Measurements from ENCODE around the gene TUBGCP5.
"Not testable (repeated sequence)": the region's sequence is repeated elsewhere in the genome, so short reads cannot be mapped to it uniquely, and the experiment has no call there.

DNA sequence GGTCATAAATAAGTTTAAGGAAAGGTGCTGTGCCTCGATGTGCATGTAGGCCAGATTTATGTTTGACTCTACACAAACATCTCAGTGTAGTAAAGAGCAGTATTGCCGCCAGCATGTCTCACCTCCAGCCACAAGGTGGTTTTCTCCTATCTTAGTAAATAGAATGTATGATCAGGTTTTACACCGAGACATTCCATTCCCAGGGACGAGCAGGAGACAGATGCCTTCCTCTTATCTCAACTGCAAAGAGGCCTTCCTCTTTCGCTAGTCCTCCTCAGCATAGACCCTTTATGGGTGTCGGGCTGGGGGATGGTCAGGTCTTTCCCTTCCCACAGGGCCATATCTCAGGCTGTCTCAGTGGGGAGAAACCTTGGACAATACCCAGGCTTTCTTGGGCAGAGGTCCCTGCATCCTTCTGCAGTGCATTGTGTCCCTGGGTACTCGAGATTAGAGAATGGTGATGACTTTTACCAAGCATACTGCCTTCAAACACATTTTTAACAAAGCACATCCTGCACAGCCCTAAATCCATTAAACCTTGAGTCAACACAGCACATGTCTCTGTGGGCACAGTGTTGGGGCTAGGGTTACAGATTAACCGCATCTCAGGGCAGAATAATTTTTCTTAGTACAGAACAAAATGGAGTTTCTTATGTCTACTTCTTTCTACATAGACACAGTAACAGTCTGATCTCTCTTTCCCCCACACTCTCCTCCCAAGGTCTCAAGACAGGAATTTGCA lies 42.8 kb upstream of the TUBGCP5 start:
- TF ChIP-seq TCF7L2, POLR2AphosphoS5 (IDR thresholded peaks at IDR 0.05; ENCODE audit: low read depth, low read length): not testable (repeated sequence)
- TF ChIP-seq, protein P1, sequence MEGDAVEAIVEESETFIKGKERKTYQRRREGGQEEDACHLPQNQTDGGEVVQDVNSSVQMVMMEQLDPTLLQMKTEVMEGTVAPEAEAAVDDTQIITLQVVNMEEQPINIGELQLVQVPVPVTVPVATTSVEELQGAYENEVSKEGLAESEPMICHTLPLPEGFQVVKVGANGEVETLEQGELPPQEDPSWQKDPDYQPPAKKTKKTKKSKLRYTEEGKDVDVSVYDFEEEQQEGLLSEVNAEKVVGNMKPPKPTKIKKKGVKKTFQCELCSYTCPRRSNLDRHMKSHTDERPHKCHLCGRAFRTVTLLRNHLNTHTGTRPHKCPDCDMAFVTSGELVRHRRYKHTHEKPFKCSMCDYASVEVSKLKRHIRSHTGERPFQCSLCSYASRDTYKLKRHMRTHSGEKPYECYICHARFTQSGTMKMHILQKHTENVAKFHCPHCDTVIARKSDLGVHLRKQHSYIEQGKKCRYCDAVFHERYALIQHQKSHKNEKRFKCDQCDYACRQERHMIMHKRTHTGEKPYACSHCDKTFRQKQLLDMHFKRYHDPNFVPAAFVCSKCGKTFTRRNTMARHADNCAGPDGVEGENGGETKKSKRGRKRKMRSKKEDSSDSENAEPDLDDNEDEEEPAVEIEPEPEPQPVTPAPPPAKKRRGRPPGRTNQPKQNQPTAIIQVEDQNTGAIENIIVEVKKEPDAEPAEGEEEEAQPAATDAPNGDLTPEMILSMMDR (IDR thresholded peaks at IDR 0.05): not testable (repeated sequence)

All from Panc1 (cell line).